Left renal pelvis (tissue), 4 donors: ENCODE measurements around the gene NFASC. TPM values are rescaled to one million over a fixed set of nuclear protein-coding genes. Genes with fewer than 3 reads are reported as not detected.

Source experiments
- DNase-seq, 4 donors: peaks; one replicate each; pipeline ENCODE4 v3.0.0-alpha.2; 2013; ENCODE audit warnings: low read depth in 4 of 4, low spot score in 3 of 4
- polyA plus RNA-seq, 4 donors: library from polyadenylated mRNA; unstranded; fragments of 120-200 nt; gene quantifications; one replicate each; pipeline ENCODE4 v1.2.1, GENCODE V29; 2013; ENCODE audit not compliant: insufficient read length in 4 of 4

NFASC gene
- polyA plus RNA-seq, 4 donors = 5.7 to 32.2 (median 13.9) TPM

DNA sequence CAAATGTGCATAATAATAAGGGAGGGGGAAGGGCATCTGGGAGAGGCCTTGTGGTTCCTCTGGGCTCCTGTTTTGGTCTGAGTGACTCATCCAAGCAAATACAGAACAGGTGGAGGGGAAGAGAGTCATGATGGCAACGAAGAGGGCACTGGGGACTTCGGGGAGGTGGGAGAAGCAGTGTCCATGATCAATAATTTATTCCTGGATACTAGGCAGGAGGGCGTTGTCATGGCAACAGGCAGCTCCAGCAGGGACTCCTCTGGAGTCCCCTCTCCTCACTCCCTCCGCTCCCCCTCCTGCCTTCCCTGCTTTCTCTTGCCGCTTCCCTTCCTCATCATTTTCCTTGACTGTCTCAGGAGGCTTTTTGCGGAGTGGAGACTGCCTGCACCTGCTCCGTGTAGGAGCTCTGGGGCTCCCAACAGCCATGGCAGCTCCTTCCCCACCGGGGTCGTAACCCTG is 12.3 kb upstream of the NFASC start:
- no peak for DNase-seq

DNA sequence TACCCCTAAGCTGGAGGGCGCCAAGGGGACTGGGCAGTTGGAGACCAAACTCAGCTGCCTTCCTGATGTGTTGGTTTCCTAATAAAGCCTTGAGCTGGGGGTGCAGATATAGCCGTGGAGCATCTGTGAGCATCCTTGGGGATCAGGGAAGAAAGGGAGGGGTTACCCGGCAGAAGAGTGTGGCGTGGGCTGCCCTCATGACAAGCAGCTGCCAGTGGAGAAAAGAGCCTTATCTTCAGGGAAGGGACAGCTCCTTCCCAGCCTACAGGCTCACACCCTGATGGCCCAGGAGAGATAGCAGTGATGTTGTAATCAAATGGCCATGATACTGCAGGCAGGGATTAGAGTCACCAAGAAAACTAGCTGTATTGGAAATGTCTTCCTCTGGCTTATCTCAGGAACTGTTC is 10.8 kb upstream of the NFASC start:
- DNase-seq = no peak

DNA sequence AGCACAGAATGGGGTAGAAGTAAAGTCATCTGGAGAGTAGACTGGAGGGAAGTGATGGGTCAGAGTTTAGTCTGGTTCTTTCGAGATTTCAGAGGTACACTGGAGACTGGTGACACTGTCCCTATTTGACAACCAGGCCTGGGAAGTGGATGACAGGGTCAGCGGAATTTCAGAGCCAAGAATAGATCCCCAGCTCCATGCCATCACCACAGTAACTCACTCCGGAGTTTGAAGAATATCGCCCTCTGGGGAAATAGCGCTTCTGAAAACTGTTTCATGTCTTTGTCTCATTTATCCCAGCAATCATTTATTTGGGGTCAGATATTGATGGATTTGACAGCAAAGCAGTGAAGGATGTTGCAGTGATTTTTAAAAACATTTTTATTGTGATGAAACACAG is 7.6 kb upstream of the NFASC start:
- DNase-seq = no peak

GRCh38 chr1:204863730-204864129 is 6.9 kb upstream of the NFASC start:
- DNase-seq = no peak

DNA sequence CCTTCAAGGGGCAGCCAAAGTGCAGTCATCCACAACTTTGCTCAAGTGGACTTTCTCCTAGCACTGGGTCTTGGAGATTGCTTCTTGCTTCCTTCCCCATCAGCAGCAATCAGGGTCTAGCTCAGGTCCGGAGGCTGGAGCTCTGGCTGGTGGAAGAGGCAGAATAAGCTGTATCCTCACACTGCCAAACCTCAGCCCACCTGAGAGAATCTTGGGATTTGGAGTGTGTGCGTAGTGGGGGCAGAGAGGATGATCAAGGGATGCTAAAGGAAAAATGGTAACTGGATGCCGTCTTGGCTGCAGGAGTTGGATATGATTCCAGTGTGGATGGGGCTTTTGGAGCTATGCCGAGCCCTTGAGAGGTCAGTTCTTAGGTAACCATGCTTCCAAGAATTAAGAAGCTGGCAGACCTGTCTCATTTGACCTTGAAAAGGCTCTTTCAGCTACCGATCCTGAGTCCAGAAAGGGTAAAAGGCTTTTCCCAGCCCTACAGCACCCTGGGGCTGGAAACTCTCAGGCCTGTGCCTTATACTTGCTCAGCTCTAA is 4.5 kb upstream of the NFASC start:
- no peak for DNase-seq

DNA sequence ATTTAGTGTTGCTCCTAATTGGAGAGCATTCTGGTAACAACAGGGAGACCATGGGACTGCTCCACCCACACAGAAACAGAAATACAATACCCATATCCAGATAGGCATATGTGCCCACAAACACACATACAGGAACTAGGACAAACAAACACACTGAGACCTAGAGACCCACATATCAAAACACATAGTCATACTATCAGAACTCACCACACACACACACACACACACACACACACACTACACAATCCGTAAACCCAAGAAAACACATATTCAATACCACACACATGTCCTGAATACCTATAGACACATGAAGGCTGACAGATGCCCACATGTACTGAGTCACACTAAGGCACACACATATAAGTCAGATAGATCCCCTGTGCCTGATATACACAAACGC is 3.5 kb upstream of the NFASC start:
- DNase-seq = no peak

GRCh38 chr1:204867666-204868339 is 2.9 kb upstream of the NFASC start:
- DNase-seq = no peak

- no peak for DNase-seq
Measured at GRCh38 chr1:204868340-204868700, 2.3 kb upstream of the NFASC start.

DNA sequence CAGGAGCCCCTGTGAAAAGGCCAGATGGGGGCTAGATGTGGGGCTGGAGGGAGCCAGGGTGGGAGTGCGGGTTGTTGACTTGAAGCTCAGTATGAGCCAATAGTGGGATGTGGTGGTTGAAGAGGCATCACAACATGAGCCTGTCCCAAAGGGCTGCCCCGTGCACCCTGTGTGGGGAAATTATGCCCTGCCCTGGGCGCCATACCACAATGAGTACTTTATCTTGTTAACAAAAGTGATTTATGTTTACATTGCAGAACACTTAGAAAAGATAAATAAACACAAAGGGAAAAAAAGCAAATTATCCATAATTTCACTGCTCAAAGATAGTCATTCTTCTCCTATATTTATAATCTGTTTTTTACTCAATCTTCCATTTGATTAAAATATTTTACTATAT is 1.6 kb upstream of the NFASC start:
- DNase-seq = no peak

GRCh38 chr1:204871405-204872037 is 859 bp downstream of the NFASC start:
- DNase-seq = no peak

DNA sequence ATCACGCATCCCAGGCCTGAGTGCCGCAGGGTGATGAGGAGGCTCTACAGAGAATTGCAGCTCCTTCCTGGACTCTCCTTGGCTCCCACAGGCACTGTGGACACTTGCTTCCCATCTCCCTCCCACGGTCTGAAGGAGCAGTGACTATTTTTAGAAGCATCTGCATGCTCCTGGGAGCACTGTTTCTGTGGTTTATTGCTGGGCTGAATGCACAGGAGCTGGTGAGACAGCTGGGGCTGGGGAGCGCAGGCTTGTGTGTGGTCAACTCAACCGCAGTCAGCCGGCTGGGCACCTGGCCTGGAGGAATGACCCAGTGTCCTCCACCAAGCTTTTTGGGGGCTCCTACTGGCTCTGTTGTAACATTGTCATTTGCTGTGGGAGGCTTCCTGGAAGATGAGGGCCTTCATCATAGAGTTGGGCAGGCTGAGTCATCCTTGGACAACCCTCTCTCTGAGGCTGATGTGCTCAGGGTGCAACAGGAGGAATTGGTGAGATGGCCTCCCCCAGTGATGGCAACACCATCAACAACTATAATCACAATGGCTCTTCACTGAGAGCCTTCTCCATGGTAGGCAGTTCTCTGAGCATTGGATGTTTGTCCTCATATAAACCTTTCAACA is 1.7 kb downstream of the NFASC start:
- DNase-seq = no peak

DNA sequence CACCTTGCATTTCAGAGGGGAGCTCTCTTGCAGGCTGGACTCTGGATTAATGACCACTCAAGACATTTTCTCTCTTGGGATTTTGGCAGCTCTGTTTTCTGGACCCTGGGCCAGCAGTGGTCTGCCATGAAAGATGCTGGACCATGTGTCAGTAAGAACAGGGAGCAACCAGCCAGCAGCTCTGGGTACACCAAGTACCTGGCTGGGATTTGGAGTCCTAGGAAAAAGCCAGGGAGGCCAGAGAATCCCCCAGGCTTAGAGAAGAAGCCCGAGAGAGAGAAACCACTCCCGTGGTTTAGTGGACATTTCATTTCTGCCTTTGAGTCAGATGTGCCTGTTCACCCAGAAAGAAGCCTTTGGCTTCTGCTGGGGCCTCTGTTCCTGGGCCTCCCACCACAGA is 2.5 kb downstream of the NFASC start:
- no peak for DNase-seq

GRCh38 chr1:204873714-204874113 is 3.1 kb downstream of the NFASC start:
- DNase-seq = no peak

DNA sequence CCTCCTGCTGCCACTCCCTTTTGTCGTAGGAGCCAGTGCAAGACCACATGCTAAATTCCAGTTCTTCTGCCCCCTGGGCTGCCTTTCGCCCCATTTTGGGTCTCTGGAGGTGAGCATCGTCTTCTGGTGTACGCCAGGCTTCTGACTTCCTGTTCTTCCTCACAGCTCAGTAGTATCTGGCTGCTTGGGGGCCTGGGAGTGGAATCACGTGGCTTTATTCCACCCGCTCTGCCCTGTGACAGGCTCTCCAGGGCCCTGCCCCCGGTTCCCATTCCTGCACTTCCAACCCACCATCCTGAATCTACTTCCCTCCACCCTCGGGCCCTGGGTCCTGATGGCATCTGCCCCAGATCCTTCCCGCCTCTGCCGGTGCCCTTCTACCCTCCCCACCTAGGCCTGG is 3.6 kb downstream of the NFASC start:
- no peak for DNase-seq

GRCh38 chr1:204875255-204875654 is 4.6 kb downstream of the NFASC start:
- no peak for DNase-seq

DNA sequence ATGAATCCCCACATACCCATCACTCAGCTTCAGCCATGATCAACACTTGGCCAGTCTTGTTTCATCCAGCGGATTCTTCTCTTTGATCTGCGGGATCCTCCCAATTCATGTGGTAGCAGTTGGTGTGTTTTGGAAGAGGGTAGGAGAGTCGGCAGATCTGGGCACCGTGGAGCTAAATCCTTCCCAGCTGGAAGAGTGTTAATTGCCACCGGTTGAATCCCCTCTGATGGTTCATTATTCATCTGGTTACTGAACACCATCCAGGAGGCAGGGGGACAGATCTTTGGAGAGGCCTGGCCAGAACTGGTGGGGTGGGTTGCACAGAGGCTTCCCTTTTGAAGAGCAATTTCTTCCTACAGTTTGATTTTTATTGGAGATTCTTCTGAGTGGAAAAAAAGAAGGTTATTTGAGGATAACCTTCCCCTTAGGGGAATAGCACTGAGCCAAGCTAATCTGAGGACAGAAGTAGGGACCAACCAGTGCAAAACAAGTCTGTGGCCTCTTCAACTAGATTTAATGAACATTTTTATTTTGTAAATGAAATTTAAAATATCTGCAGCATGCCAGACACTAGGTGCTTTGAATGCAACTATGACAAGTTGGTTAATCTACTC is 8.1 kb downstream of the NFASC start:
- DNase-seq = no peak

DNA sequence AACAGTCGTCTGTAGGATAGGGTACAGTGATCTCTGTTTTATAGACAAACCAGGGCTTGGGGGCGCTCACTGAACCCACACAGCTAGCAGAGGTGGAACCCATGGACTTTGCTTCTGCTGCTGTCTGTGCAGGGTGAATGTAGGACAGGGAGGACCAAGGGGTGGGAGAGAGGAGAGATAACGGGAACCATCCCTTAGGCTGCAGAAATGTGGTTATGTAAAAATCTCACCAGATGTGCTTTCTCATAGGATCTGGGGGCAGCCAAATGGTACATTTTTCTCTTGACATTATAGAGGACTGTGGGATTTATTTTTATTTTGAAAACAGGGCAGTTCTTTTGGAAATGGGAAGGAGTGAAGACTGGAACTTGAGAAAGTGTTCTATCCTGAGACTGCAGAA is 8.7 kb downstream of the NFASC start:
- peak in 3 of 4 donors; percentile 25 to 36 (median 29) for DNase-seq

DNA sequence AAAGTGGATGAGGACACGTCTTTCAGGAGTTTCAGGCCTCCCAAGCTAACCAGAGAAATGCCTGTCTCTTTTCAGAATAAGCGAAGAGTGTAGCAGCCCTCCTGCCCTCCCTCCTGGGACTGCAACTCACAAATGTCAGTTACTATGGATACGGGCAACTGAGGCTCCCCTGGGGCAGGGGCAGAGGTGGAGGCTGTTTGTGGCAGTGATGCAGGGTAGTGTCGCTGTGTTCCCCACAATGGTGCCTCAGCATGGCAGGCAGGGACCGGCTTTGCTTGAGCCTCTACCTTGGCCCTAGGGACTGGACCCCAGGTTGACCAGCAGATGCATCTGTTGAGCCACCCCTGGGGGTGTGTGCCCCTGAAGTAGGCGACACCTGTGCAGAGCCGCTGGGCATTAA is 10.2 kb downstream of the NFASC start:
- no peak for DNase-seq

DNA sequence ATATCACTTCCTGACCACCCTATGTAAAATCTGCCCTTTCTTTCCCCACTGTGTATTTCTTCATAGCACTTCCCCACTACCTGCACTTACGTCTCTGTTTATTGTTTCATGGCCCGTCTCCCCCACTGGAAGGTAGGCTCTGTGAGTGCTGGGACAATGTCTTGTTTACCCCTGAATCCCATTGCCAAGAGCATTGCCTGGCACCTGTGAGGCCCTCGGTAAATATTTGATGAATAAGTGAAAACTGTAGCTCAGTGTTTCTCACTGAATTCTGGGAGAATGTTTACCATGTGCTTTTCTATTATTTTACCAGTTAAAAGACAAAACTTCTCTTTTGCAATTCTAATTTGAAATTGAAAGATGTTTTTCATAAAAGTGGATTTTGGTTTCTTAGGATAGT is 11.8 kb downstream of the NFASC start:
- no peak for DNase-seq

DNA sequence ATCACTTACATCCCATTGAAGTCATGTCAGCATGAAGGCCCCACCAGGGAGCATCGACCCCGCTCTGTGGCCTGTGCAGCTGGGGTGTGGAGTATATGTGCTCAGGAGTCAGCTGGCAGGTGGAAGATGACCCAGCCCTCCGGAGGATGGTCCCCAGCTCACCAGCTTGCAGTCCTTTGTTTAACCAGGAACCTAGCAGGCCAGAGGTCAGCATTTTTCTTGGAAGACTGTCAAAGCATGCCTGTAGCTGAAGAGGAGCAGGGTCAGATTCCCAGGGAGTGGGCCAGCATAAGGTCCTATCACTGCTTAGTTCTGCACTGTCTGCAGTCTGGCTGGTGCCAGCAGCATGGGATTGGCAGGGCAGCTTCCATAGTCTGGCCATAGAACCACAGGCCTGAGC is 12.7 kb downstream of the NFASC start:
- no peak for DNase-seq

GRCh38 chr1:204885288-204885711 is 14.6 kb downstream of the NFASC start:
- no peak for DNase-seq
